ENCODE measurements around the gene PANK1.

- TF ChIP-seq CTCF (IDR thresholded peaks at IDR 0.05; ENCODE audit: insufficient read depth, low read length) (no peak), GABPA (IDR thresholded peaks at IDR 0.05; ENCODE audit: low read depth) (no peak), POLR2AphosphoS5 (IDR thresholded peaks at IDR 0.05; ENCODE audit: low read depth) (no peak)
Measured at GRCh38 chr10:89632824-89633223, 12.2 kb downstream of the PANK1 start.
